ENCODE results near the gene MRPS23. TPM values are rescaled to one million over a fixed set of nuclear protein-coding genes. Genes with fewer than 3 reads are reported as not detected.
A peak's percentile ranks its signal among the peaks of the same experiment; 100 is the strongest.

MRPS23 gene
- total and polyA plus RNA-seq, 2 of the 13 experiments (the other 11 are each of a cell fraction or from before 2014, with no cell fraction given): 63.2 to 181 TPM

- TF ChIP-seq THAP7 (CRISPR knock-in tag; IDR thresholded peaks at IDR 0.05): no peak
- TF ChIP-seq ARID5B (CRISPR knock-in tag; IDR thresholded peaks at IDR 0.05): peak; percentile 47
- TF ChIP-seq HNF1B (CRISPR knock-in tag; IDR thresholded peaks at IDR 0.05): 0 out of 2 replicates have a peak, but pooled peaks have one; percentile 5
- TF ChIP-seq ZFP62 (CRISPR knock-in tag; IDR thresholded peaks at IDR 0.05): no peak
- no peak; the same call in 1 of the 2 replicates for TF ChIP-seq PAXIP1 (CRISPR knock-in tag; conservative IDR thresholded peaks at IDR 0.05)
- TF ChIP-seq ZNF564 (CRISPR knock-in tag; IDR thresholded peaks at IDR 0.05): 0 out of 2 replicates have a peak, but pooled peaks have one; percentile 4
- TF ChIP-seq DRAP1 (CRISPR knock-in tag; IDR thresholded peaks at IDR 0.05): no peak
- TF ChIP-seq MBNL3 (CRISPR knock-in tag; conservative IDR thresholded peaks at IDR 0.05): no peak
- no peak for TF ChIP-seq ZMYM3 (CRISPR knock-in tag; IDR thresholded peaks at IDR 0.05)
- TF ChIP-seq TGIF2 (CRISPR knock-in tag; IDR thresholded peaks at IDR 0.05): no peak
- no peak for TF ChIP-seq ZNF746 (CRISPR knock-in tag; IDR thresholded peaks at IDR 0.05)
- TF ChIP-seq ZNF691 (CRISPR knock-in tag; IDR thresholded peaks at IDR 0.05; ENCODE audit: borderline replicate concordance, low read depth): no peak
- TF ChIP-seq TAF1 (CRISPR knock-in tag; IDR thresholded peaks at IDR 0.05): no peak
- no peak for TF ChIP-seq SOX13 (IDR thresholded peaks at IDR 0.05)
- 0 out of 4 replicates have a peak, but pooled peaks of 1 of the 2 experiments have one; percentile 8 for TF ChIP-seq SOX13 (CRISPR knock-in tag; conservative IDR thresholded peaks at IDR 0.05 in 1 of 2, IDR thresholded peaks at IDR 0.05 in 1 of 2)
Observed at GRCh38 chr17:57868007-57868909, 18.4 kb upstream of the MRPS23 start (continued).

Data from HepG2 (cell line).